ENCODE results near the gene PAX7.

DNA sequence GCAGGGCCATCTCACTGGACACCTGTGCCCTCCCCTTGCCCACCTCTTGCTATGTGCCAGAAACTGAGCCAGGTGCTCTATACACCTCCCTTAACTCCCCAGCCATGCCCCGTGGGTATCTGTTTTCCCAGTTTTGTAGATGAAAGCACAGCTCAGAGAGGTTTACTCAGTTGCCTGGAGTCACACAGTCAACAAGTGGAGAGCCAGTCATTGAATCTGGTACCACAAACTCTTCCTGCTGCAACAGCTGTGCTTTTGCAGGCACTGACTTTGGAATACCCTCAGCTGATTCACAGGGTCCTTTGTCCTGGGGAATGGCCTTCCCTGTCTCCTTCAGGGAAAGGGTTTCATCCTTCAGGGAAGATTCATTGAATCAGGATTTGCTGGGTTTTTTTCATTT is 22.1 kb downstream of the PAX7 start:
- TF ChIP-seq, protein P1, sequence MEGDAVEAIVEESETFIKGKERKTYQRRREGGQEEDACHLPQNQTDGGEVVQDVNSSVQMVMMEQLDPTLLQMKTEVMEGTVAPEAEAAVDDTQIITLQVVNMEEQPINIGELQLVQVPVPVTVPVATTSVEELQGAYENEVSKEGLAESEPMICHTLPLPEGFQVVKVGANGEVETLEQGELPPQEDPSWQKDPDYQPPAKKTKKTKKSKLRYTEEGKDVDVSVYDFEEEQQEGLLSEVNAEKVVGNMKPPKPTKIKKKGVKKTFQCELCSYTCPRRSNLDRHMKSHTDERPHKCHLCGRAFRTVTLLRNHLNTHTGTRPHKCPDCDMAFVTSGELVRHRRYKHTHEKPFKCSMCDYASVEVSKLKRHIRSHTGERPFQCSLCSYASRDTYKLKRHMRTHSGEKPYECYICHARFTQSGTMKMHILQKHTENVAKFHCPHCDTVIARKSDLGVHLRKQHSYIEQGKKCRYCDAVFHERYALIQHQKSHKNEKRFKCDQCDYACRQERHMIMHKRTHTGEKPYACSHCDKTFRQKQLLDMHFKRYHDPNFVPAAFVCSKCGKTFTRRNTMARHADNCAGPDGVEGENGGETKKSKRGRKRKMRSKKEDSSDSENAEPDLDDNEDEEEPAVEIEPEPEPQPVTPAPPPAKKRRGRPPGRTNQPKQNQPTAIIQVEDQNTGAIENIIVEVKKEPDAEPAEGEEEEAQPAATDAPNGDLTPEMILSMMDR (IDR thresholded peaks at IDR 0.05; ENCODE audit: low read depth, low read length): no peak
- TF ChIP-seq POLR2A (IDR thresholded peaks at IDR 0.05; ENCODE audit: extremely low read depth, insufficient read length): no peak
- TF ChIP-seq, protein P2, sequence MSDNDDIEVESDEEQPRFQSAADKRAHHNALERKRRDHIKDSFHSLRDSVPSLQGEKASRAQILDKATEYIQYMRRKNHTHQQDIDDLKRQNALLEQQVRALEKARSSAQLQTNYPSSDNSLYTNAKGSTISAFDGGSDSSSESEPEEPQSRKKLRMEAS (IDR thresholded peaks at IDR 0.05; ENCODE audit: low read depth, low read length): no peak
